Lung (tissue), 12 donors: ENCODE data around the gene RBM48. TPM values are rescaled to one million over a fixed set of nuclear protein-coding genes. Genes with fewer than 3 reads are reported as not detected.
A peak's percentile ranks its signal among the peaks of the same experiment; 100 is the strongest.
"Not testable (repeated sequence)": the region's sequence is repeated elsewhere in the genome, so short reads cannot be mapped to it uniquely, and the experiment has no call there.

Experiments used
- ATAC-seq: fragments of 200-7000 bp; cut with Tn5 transposase; one replicate; pipeline ENCODE4 v1.9.1; 2020; ENCODE audit warnings: moderate number of reproducible peaks; ENCODE audit not compliant: insufficient read depth, low FRiP score
- DNase-seq, 3 donors: peaks; one replicate each; pipeline ENCODE4 v3.0.0-alpha.2; 2013 to 2017
- H3K27ac ChIP-seq, 2 donors: one replicate each; pipeline ENCODE4 v1.5.1; 2013; ENCODE audit warnings: mild to moderate bottlenecking in 2 of 2, moderate library complexity in 2 of 2, control low read depth in 1 of 2, inconsistent platforms in 1 of 2, low read depth in 1 of 2, low read length in 1 of 2
- H3K27me3 ChIP-seq, 3 donors: one replicate each; pipeline ENCODE4 v1.5.1; 2013; ENCODE audit warnings: low read length in 2 of 3; ENCODE audit not compliant: control insufficient read depth in 3 of 3, insufficient read depth in 3 of 3
- H3K36me3 ChIP-seq, 4 donors: one replicate each; pipeline ENCODE4 v1.5.1; 2013; ENCODE audit warnings: low read length in 4 of 4, mild to moderate bottlenecking in 1 of 4, moderate library complexity in 1 of 4; ENCODE audit not compliant: control insufficient read depth in 4 of 4, insufficient read depth in 4 of 4
- H3K4me1 ChIP-seq, 5 donors: one replicate each; pipeline ENCODE4 v1.5.1; 2013; ENCODE audit warnings: low read length in 5 of 5, mild to moderate bottlenecking in 2 of 5, moderate library complexity in 1 of 5; ENCODE audit not compliant: control insufficient read depth in 5 of 5, insufficient read depth in 5 of 5
- H3K4me3 ChIP-seq: one replicate; pipeline ENCODE4 v1.5.1; 2013; ENCODE audit warnings: mild to moderate bottlenecking, control low read depth, moderate library complexity
- H3K9ac ChIP-seq, 2 donors: one replicate each; pipeline ENCODE4 v1.5.1; 2013; ENCODE audit warnings: low read length in 2 of 2, control low read depth in 1 of 2; ENCODE audit not compliant: insufficient read depth in 1 of 2
- H3K9me3 ChIP-seq, 4 donors: one replicate each; pipeline ENCODE4 v1.5.1; 2013; ENCODE audit warnings: low read length in 3 of 4, mild to moderate bottlenecking in 1 of 4, moderate library complexity in 1 of 4; ENCODE audit not compliant: control insufficient read depth in 4 of 4, insufficient read depth in 3 of 4
- WGBS, 2 donors: extraction: QIAGEN DNeasy Blood & Tissue Kit; methylation state at CpG; one replicate each; pipeline ENCODE4 v1.1.7; 2013; 5-methylcytosine and 5-hydroxymethylcytosine counted together
- polyA plus RNA-seq, 2 donors: library from polyadenylated mRNA; stranded (reverse); fragments of 200-250 nt; gene quantifications; one replicate each; pipeline ENCODE4 v1.2.1, GENCODE V29; 2013
- total RNA-seq, 2 donors: library from RNA; depleted of rRNA in 1 of 2; stranded (reverse); fragments of >200 nt in 1 of 2; gene quantifications; one replicate each; pipeline ENCODE4 v1.2.1, GENCODE V29; 2014 to 2021
- TF ChIP-seq, protein P1 (sequence below): IDR thresholded peaks from 2 replicates; pipeline ENCODE4 v1.5.1; 2012; ENCODE audit warnings: mild to moderate bottlenecking; ENCODE audit errors: control extremely low read depth, extremely low read depth
- donor health status: control.
- donor health status: control.
- donor health status: Bipolar disorder and iron deficiency.
- donor health status: healthy.
- donor health status: DM: yes; HTN: yes; CAD: no.

Gene RBM48
- total and polyA plus RNA-seq, 4 donors, result 6.2 to 19.5 (median 8.2) TPM

DNA sequence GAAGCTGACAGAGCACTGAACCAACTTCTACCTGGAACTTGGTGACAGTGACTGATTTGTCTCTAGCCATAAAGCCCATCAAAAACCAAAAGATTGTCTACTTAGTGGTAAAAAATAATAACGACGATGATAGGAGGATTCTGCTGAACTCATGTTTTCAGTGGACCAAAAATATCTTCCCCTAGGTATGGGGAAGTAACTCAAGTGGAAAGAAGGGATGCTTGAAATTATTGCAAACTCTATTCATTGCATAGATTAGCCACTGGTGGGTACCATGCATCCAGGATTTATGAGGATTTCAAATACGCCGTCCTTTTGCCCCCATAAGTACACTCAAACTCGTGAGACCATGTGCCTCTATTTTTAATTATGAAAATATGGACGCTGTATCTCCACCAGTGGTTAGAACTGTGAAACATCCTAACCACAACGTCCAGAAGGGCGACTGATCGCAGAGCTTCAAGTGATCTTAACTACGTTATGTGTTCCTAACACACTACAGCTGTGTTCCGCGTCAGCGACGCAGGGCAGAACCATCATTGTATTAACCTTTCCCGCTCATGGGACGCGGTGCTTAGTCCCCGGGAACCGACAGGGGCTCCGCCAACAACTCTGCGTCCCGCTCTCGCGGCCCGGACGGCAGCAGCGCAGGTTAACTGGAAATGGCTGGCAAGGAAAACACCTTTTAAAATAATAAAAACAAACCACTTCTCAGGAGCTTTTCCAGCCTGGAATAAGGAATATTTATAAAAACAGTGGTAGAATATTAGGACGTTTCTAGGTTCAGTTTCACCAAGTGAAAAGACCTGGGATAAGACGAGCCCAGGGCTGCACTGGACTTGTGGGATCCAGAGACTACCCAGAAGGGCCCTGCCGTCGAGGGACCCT lies 1.1 kb upstream of the RBM48 start:
- TF ChIP-seq, protein P1, sequence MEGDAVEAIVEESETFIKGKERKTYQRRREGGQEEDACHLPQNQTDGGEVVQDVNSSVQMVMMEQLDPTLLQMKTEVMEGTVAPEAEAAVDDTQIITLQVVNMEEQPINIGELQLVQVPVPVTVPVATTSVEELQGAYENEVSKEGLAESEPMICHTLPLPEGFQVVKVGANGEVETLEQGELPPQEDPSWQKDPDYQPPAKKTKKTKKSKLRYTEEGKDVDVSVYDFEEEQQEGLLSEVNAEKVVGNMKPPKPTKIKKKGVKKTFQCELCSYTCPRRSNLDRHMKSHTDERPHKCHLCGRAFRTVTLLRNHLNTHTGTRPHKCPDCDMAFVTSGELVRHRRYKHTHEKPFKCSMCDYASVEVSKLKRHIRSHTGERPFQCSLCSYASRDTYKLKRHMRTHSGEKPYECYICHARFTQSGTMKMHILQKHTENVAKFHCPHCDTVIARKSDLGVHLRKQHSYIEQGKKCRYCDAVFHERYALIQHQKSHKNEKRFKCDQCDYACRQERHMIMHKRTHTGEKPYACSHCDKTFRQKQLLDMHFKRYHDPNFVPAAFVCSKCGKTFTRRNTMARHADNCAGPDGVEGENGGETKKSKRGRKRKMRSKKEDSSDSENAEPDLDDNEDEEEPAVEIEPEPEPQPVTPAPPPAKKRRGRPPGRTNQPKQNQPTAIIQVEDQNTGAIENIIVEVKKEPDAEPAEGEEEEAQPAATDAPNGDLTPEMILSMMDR, result no peak
- WGBS, 2 donors, result 0 to 1% methylated on average over 31 of the region's 31 CpGs
- ATAC-seq, result peak; percentile 22
- peaks cover 0 to 22% (median 3%) of the 10 kb centered on the region in 5 donors for H3K4me1 ChIP-seq
- H3K9me3 ChIP-seq, result no peaks in the 10 kb centered on the region
- H3K9ac ChIP-seq, result peak overlapping the region; percentile 65 to 88
- H3K4me3 ChIP-seq, result peak overlapping the region; percentile 96
- DNase-seq, result peak; percentile 81 to 87 (median 85)
- H3K27me3 ChIP-seq, result no peaks in the 10 kb centered on the region
- peaks cover 7 to 12% (median 10%) of the 10 kb centered on the region in 4 donors for H3K36me3 ChIP-seq
- H3K27ac ChIP-seq, result peak overlapping the region; percentile 84 to 89

DNA sequence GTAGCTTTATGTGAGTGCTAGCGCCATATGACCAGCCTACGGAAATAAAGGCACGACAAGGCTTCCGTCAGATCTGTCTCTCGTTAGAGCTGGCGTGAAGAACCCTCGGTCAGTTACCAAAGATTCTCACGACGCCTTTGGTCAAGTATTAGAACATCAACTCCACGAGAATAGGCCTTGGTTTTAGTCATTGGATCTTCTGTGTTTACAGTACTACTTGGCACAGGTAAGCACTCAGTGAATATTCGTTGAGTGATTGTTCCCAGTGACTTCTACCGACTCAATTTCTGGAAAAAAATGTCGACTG lies 316 bp downstream of the RBM48 start:
- ATAC-seq (no peak), DNase-seq (no peak)
- Histone ChIP-seq H3K9me3 (no peaks in the 10 kb centered on the region), H3K27ac (peak overlapping the region; percentile 58 to 97), H3K36me3 (peaks cover 12 to 24% (median 19%) of the 10 kb centered on the region in 4 donors), H3K27me3 (no peaks in the 10 kb centered on the region), H3K4me1 (peaks cover 0 to 22% (median 3%) of the 10 kb centered on the region in 5 donors), H3K9ac (peak overlapping the region; percentile 86 to 98), H3K4me3 (peak overlapping the region; percentile 98)
- TF ChIP-seq, protein P1, result no peak
- 0 to 1% methylated on average over 13 of the region's 13 CpGs for WGBS, 2 donors

DNA sequence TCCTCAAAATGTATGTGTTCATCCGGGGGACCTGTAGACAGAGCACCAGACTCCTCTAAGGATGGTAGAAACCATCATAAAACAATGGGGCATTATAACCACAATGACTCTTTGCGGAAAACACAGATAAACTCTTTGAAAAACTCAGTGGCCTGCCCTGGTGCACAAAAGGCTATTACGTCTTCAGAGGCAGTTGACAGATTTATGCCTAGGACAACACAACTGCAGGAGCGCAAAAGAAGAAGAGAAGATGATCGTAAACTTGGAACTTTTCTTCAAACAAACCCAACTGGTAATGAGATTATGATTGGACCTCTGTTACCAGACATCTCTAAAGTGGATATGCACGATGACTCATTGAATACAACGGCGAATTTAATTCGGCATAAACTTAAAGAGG lies 6.0 kb downstream of the RBM48 start:
- Histone ChIP-seq H3K4me3 (no peak overlapping the region), H3K9ac (no peak overlapping the region), H3K36me3 (peaks cover 25 to 45% (median 36%) of the 10 kb centered on the region in 4 donors), H3K9me3 (no peaks in the 10 kb centered on the region), H3K27me3 (no peaks in the 10 kb centered on the region), H3K27ac (no peak overlapping the region), H3K4me1 (peaks cover 0 to 5% (median 0%) of the 10 kb centered on the region in 5 donors)
- ATAC-seq (no peak), DNase-seq (no peak)
- TF ChIP-seq, protein P1, result no peak
- WGBS, 2 donors, result 96 to 98% methylated on average over 9 of the region's 9 CpGs

DNA sequence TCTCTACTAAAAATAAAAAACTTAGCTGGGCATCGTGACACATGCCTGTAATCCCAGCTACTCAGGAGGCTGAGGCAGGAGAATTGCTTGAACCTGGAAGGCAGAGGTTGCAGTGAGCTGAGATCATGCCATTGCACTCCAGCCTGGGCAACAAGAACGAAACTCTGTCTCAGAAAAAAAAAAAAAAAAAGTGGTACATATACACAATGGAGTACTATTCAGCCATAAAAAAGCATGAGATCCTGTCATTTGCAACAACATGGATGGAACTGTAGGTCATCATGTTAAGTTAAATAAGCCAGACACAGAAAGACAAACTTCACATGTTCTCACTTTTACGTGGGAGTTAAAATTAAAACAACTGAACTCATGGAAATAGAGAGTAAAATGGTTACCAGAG lies 14.9 kb downstream of the RBM48 start:
- H3K27ac ChIP-seq, H3K9me3 ChIP-seq: not testable (repeated sequence)
- WGBS, 2 donors, result 92 to 93% methylated on average over 3 of the region's 3 CpGs

DNA sequence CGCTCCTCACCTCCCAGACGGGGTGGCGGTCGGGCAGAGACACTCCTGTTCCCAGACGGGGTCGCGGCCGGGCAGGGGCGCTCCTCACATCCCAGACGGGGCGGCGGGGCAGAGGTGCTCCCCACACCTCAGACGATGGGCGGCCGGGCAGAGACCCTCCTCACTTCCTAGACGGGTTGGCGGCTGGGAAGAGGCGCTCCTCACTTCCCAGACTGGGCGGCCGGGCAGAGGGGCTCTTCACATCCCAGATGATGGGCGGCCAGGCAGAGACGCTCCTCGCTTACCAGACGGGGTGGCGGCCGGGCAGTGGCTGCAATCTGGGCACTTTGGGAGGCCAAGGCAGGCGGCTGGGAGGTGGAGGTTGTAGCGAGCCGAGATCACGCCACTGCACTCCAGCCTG lies 16.5 kb downstream of the RBM48 start:
- not testable (repeated sequence) for H3K36me3 ChIP-seq, H3K4me1 ChIP-seq, H3K27ac ChIP-seq, DNase-seq, H3K4me3 ChIP-seq, ATAC-seq, H3K9me3 ChIP-seq, H3K27me3 ChIP-seq, H3K9ac ChIP-seq
- 95 to 96% methylated on average over 29 to 30 of the region's 30 CpGs for WGBS, 2 donors

More for the DNA sequence above, 14.9 kb downstream of the RBM48 start:
- not testable (repeated sequence) for DNase-seq, ATAC-seq, H3K4me3 ChIP-seq, H3K36me3 ChIP-seq, H3K27me3 ChIP-seq, H3K4me1 ChIP-seq, H3K9ac ChIP-seq
